IMR-90 (cell line): ENCODE data around the gene ADGRG6. TPM values are rescaled to one million over a fixed set of nuclear protein-coding genes. Genes with fewer than 3 reads are reported as not detected.

ENCODE experiments used
- ATAC-seq: fragments of 200-7000 bp; cut with Tn5 transposase; 2 replicates; pipeline ENCODE4 v1.9.1; 2020; ENCODE audit warnings: low read depth, mild to moderate bottlenecking, moderate library complexity
- BruUV-seq: library from RNA; stranded (reverse); fragments of 400-500 nt; replicated peaks from 2 replicates; lab custom pipeline; 2021; lab: Mats Ljungman, UMichigan
- CTCF ChIA-PET: fragments of 300-600 bp; formaldehyde crosslinking; extraction: SDS; loops from one replicate; lab custom pipeline; 2021; ENCODE audit warnings: antibody characterized with exemption; lab: Yijun Ruan, JAX
- POLR2A ChIA-PET: fragments of 300-600 bp; sonication (Branson Sonifier 250); formaldehyde crosslinking; loops from one replicate; lab custom pipeline; 2022; ENCODE audit warnings: antibody characterized with exemption; ENCODE audit not compliant: unreplicated experiment; lab: Charles Lee
- DNase-seq: peaks from one replicate; pipeline ENCODE4 v3.0.0; 2013
- H2AFZ ChIP-seq: replicated peaks from 2 replicates; pipeline ENCODE3; 2013; ENCODE audit warnings: low read length, mild to moderate bottlenecking; ENCODE audit not compliant: poor library complexity
- H2AK5ac ChIP-seq: 2 replicates; pipeline ENCODE4 v1.6.1; 2013; ENCODE audit warnings: low read depth, low read length, inconsistent platforms
- H2AK9ac ChIP-seq: replicated peaks from 2 replicates; pipeline ENCODE3; 2013; ENCODE audit warnings: mild to moderate bottlenecking, low read depth, low read length, moderate library complexity; ENCODE audit not compliant: poor library complexity
- H2BK120ac ChIP-seq: 2 replicates; pipeline ENCODE4 v1.6.1; 2013; ENCODE audit warnings: low read depth, low read length, inconsistent platforms
- H2BK15ac ChIP-seq: 3 replicates; pipeline ENCODE4 v1.6.1; 2013; ENCODE audit warnings: low read depth, low read length, inconsistent platforms
- H2BK20ac ChIP-seq: 2 replicates; pipeline ENCODE4 v1.6.1; 2013; ENCODE audit warnings: low read depth, mild to moderate bottlenecking, inconsistent platforms, low read length, moderate library complexity
- H2BK5ac ChIP-seq: 2 replicates; pipeline ENCODE4 v1.6.1; 2013; ENCODE audit warnings: mild to moderate bottlenecking, low read depth, low read length, inconsistent platforms; ENCODE audit not compliant: poor library complexity, severe bottlenecking
- H3K14ac ChIP-seq: replicated peaks from 2 replicates; pipeline ENCODE4 v1.6.1; 2013; ENCODE audit warnings: low read depth, low read length, inconsistent platforms
- H3K18ac ChIP-seq: 2 replicates; pipeline ENCODE4 v1.6.1; 2013; ENCODE audit warnings: low read depth, low read length, control low read depth
- H3K23ac ChIP-seq: 2 replicates; pipeline ENCODE4 v1.6.1; 2013; ENCODE audit warnings: low read depth, low read length, inconsistent platforms
- H3K27ac ChIP-seq: 2 replicates; pipeline ENCODE4 v1.5.1; 2013; ENCODE audit warnings: mild to moderate bottlenecking, control low read depth, low read length; ENCODE audit not compliant: insufficient read depth
- H3K27me3 ChIP-seq: 2 replicates; pipeline ENCODE4 v1.6.1; 2013; ENCODE audit warnings: low read length; ENCODE audit not compliant: control insufficient read depth, insufficient read depth
- H3K36me3 ChIP-seq: 2 replicates; pipeline ENCODE4 v1.6.1; 2013; ENCODE audit warnings: low read length, mixed read lengths; ENCODE audit not compliant: control insufficient read depth, insufficient read depth
- H3K4ac ChIP-seq: 2 replicates; pipeline ENCODE4 v1.6.1; 2013; ENCODE audit warnings: low read depth, low read length, inconsistent platforms
- H3K4me1 ChIP-seq: 2 replicates; pipeline ENCODE4 v1.6.1; 2013; ENCODE audit warnings: low read length, mixed read lengths; ENCODE audit not compliant: control insufficient read depth, insufficient read depth
- H3K4me2 ChIP-seq: 2 replicates; pipeline ENCODE4 v1.6.1; 2013; ENCODE audit warnings: low read depth, mild to moderate bottlenecking, control low read depth, low read length, moderate library complexity
- H3K4me3 ChIP-seq: 2 replicates; pipeline ENCODE4 v1.5.1; 2013; ENCODE audit warnings: low read depth, mild to moderate bottlenecking, control low read depth, low read length, moderate library complexity; ENCODE audit not compliant: insufficient read depth
- H3K56ac ChIP-seq: 2 replicates; pipeline ENCODE4 v1.6.1; 2013; ENCODE audit warnings: low read length, inconsistent platforms; ENCODE audit not compliant: insufficient read depth; ENCODE audit errors: extremely low read depth
- H3K79me1 ChIP-seq, 2 experiments: 2 replicates each; pipeline ENCODE4 v1.6.1; 2013; ENCODE audit warnings: low read length in 2 of 2, inconsistent platforms in 1 of 2, low read depth in 1 of 2
- H3K9ac ChIP-seq: 2 replicates; pipeline ENCODE4 v1.6.1; 2013; ENCODE audit warnings: low read depth, low read length, control low read depth
- H3K9me1 ChIP-seq: 2 replicates; pipeline ENCODE4 v1.6.1; 2013; ENCODE audit warnings: low read length, inconsistent platforms; ENCODE audit not compliant: insufficient read depth
- H3K9me3 ChIP-seq: 2 replicates; pipeline ENCODE4 v1.6.1; 2013; ENCODE audit warnings: low read length; ENCODE audit not compliant: control insufficient read depth, insufficient read depth
- H4K20me1 ChIP-seq: 2 replicates; pipeline ENCODE4 v1.6.1; 2013; ENCODE audit warnings: low read length, inconsistent platforms; ENCODE audit not compliant: insufficient read depth
- H4K5ac ChIP-seq: 2 replicates; pipeline ENCODE4 v1.6.1; 2013; ENCODE audit warnings: mild to moderate bottlenecking, low read depth, low read length, control low read depth
- H4K8ac ChIP-seq, 2 experiments: 2 replicates each; pipeline ENCODE4 v1.6.1; 2013; ENCODE audit warnings: low read depth in 2 of 2, low read length in 2 of 2, control low read depth in 1 of 2, inconsistent platforms in 1 of 2
- H4K91ac ChIP-seq: 2 replicates; pipeline ENCODE4 v1.6.1; 2013; ENCODE audit warnings: low read depth, low read length, inconsistent platforms; ENCODE audit not compliant: insufficient read depth
- MAFK ChIP-seq: IDR thresholded peaks from 2 replicates; pipeline ENCODE4 v1.6.1; 2012; ENCODE audit warnings: low read depth, low read length, improper control_type of control experiment
- RAD21 ChIP-seq: IDR thresholded peaks from 2 replicates; pipeline ENCODE4 v1.6.1; 2012; ENCODE audit warnings: low read length, improper control_type of control experiment
- WGBS, 2 experiments: methylation state at CpG; one replicate each; pipeline versions ENCODE4 v1.1.5 to v1.1.7; 2013; ENCODE audit warnings: missing lambda C conversion rate in 2 of 2; ENCODE audit not compliant: insufficient read length in 1 of 2; ENCODE audit errors: extremely low coverage in 2 of 2; 5-methylcytosine and 5-hydroxymethylcytosine counted together
- dilution Hi-C: fragments of 300-500 bp; cut with HindIII; formaldehyde crosslinking; loops from one replicate; pipeline ENCODE4 v1.14.3; 2018; ENCODE audit warnings: low sequenced_read_pairs; ENCODE audit not compliant: unreplicated experiment
- in situ Hi-C: fragments of 300-500 bp; cut with MboI; formaldehyde crosslinking; loops from 3 replicates; pipeline ENCODE4 v1.14.3; 2019; ENCODE audit warnings: low sequenced_read_pairs, inconsistent platforms, mixed read lengths
- intact Hi-C: fragments of 100-400 bp; cut with micrococcal nuclease; formaldehyde crosslinking; loops from 2 replicates; pipeline ENCODE4 v1.10.0; 2022
- polyA plus RNA-seq, 3 experiments: library from polyadenylated mRNA; depleted of rRNA; stranded (reverse); fragments of >200 nt; gene quantifications; 2 replicates each; pipeline ENCODE4 v1.2.3, GENCODE V29; 2012; ENCODE audit warnings: low replicate concordance in 1 of 3
- total RNA-seq: library from RNA; depleted of rRNA; stranded (reverse); fragments of >200 nt; gene quantifications from 2 replicates; pipeline ENCODE4 v1.2.3, GENCODE V29; 2012

ADGRG6 gene
- total and polyA plus RNA-seq, 2 of the 4 experiments (the other 2 are of a cell fraction): 10.0 to 20.3 TPM

- Histone ChIP-seq H4K8ac (no peak overlapping the region), H2AK9ac (no peak overlapping the region), H3K27ac (no peak overlapping the region), H3K4me3 (no peak overlapping the region), H3K18ac (no peak overlapping the region), H4K91ac (no peak overlapping the region), H3K4me1 (peaks cover 3% of the 10 kb centered on the region), H3K14ac (no peak overlapping the region), H4K5ac (no peak overlapping the region), H2BK20ac (no peak overlapping the region), H3K4ac (no peak overlapping the region), H2AK5ac (no peak overlapping the region), H3K79me1 (no peaks in the 10 kb centered on the region), H3K9ac (no peak overlapping the region), H2BK5ac (no peak overlapping the region), H3K4me2 (no peak overlapping the region), H3K23ac (no peak overlapping the region), H4K20me1 (no peaks in the 10 kb centered on the region), H3K9me1 (0 out of 2 replicates have a peak, but pooled peaks cover 4% of the 10 kb centered on the region), H3K36me3 (peaks cover 4% of the 10 kb centered on the region; the same call in 1 of the 2 replicates), H2AFZ (no peak overlapping the region), H3K56ac (no peak overlapping the region), H3K9me3 (no peaks in the 10 kb centered on the region), H2BK120ac (no peak overlapping the region), H3K27me3 (no peaks in the 10 kb centered on the region), H2BK15ac (no peak overlapping the region)
- intact Hi-C loops: no loop called here
- dilution Hi-C loops: no loop called here
- ATAC-seq (no peak), DNase-seq (no peak)
- ChIA-PET CTCF (no interaction called here), POLR2A (no interaction called here)
- in situ Hi-C loops: no loop called here
- TF ChIP-seq MAFK (peak; percentile 31; the same call in 1 of the 2 replicates), RAD21 (no peak)
- BruUV-seq: no TSS peak
- 59% methylated on average over 2 of the region's 4 CpGs; no CpG with 5 or more reads in 1 of the 2 experiments for WGBS, 2 experiments
Observed at GRCh38 chr6:142440600-142441293, 138.9 kb downstream of the ADGRG6 start.
